GM12874 (cell line): ENCODE measurements around the gene OR52E6.

Experiments used
- CTCF ChIP-seq: IDR thresholded peaks from 2 replicates; pipeline ENCODE4 v1.5.1; 2011; ENCODE audit warnings: low read depth, mild to moderate bottlenecking, control low read depth, low read length, moderate library complexity; ENCODE audit not compliant: insufficient read depth

OR52E6 gene

GRCh38 chr11:5841797-5842196, at the start of gene OR52E6:
Gene OR52E6, minus strand, starts transcription at chr11:5841897. Its CDS starts 0 bp downstream, at chr11:5841897.
- no peak for TF ChIP-seq CTCF

GRCh38 chr11:5891216-5891800, 49.6 kb upstream of the OR52E6 start:
- TF ChIP-seq CTCF, result no peak; the same call in 1 of the 2 replicates

GRCh38 chr11:5887661-5888060, 46.0 kb upstream of the OR52E6 start:
- no peak for TF ChIP-seq CTCF

GRCh38 chr11:5887172-5887571, 45.5 kb upstream of the OR52E6 start:
- no peak for TF ChIP-seq CTCF

GRCh38 chr11:5881756-5882155, 40.1 kb upstream of the OR52E6 start:
- no peak for TF ChIP-seq CTCF

- TF ChIP-seq CTCF, result no peak
Observed at GRCh38 chr11:5880329-5880728, 38.6 kb upstream of the OR52E6 start, which contains the start of gene OR52E4. Gene OR52E4, plus strand, starts transcription at chr11:5880629. Its CDS starts 3,664 bp downstream, at chr11:5884293.

- no peak for TF ChIP-seq CTCF
Observed at GRCh38 chr11:5878564-5878963, 36.9 kb upstream of the OR52E6 start.

GRCh38 chr11:5865826-5866225, 24.1 kb upstream of the OR52E6 start:
- TF ChIP-seq CTCF, result no peak
